ENCODE data around the gene SPC25. TPM values are rescaled to one million over a fixed set of nuclear protein-coding genes. Genes with fewer than 3 reads are reported as not detected.
A peak's percentile ranks its signal among the peaks of the same experiment; 100 is the strongest.

SPC25 gene
- total and polyA plus RNA-seq, 4 donors = 0.58 to 8.2 (median 2.1) TPM; not detected in 1

- Histone ChIP-seq H3K9me3 (ENCODE audit: control insufficient read depth in 4 of 4, low read length in 3 of 4) (no peaks in the 10 kb centered on the region), H3K27me3 (ENCODE audit: control insufficient read depth in 4 of 4, insufficient read depth in 4 of 4, low read length in 3 of 4) (no peaks in the 10 kb centered on the region), H3K4me1 (ENCODE audit: control insufficient read depth in 4 of 4, insufficient read depth in 4 of 4, low read length in 3 of 4) (peaks cover 0 to 3% (median under 1%) of the 10 kb centered on the region in 4 donors), H3K27ac (ENCODE audit: low read depth in 1 of 2, low read length in 2 of 2) (no peak overlapping the region), H3K36me3 (ENCODE audit: control insufficient read depth in 4 of 4, insufficient read depth in 3 of 4, low read depth in 1 of 4, low read length in 3 of 4) (no peaks in the 10 kb centered on the region), H3K4me3 (ENCODE audit: low read depth in 1 of 3, low read length in 3 of 3) (no peak overlapping the region), H3K9ac (ENCODE audit: low read depth in 1 of 2, low read length in 2 of 2) (no peak overlapping the region)
- WGBS = 53% methylated on average over 3 of the region's 3 CpGs
- TF ChIP-seq NR2F2 (IDR thresholded peaks at IDR 0.05) (no peak), HNF4A (conservative IDR thresholded peaks at IDR 0.05) (no peak), TAF1 (conservative IDR thresholded peaks at IDR 0.05) (no peak), SP1 (IDR thresholded peaks at IDR 0.05) (no peak), FOXA2 (IDR thresholded peaks at IDR 0.05) (no peak), RXRA (IDR thresholded peaks at IDR 0.05) (no peak), HNF4G (IDR thresholded peaks at IDR 0.05) (no peak), FOXA1 (IDR thresholded peaks at IDR 0.05) (no peak), YY1 (IDR thresholded peaks at IDR 0.05) (no peak), EGR1 (IDR thresholded peaks at IDR 0.05; ENCODE audit: low read depth in 2 of 2) (no peak)
- no peak for DNase-seq (ENCODE audit: low spot score)
These were observed 37.7 kb downstream of the SPC25 start for GRCh38 chr2:168852481-168852880.

GRCh38 chr2:168851674-168852320, 38.4 kb downstream of the SPC25 start:
- peak; percentile 92 for DNase-seq (ENCODE audit: low spot score)
- Histone ChIP-seq H3K27ac (ENCODE audit: low read depth in 1 of 2, low read length in 2 of 2) (no peak overlapping the region), H3K4me1 (ENCODE audit: control insufficient read depth in 4 of 4, insufficient read depth in 4 of 4, low read length in 3 of 4) (peaks cover 0 to 3% (median under 1%) of the 10 kb centered on the region in 4 donors), H3K4me3 (ENCODE audit: low read depth in 1 of 3, low read length in 3 of 3) (no peak overlapping the region), H3K9ac (ENCODE audit: low read depth in 1 of 2, low read length in 2 of 2) (no peak overlapping the region), H3K27me3 (ENCODE audit: control insufficient read depth in 4 of 4, insufficient read depth in 4 of 4, low read length in 3 of 4) (no peaks in the 10 kb centered on the region), H3K9me3 (ENCODE audit: control insufficient read depth in 4 of 4, low read length in 3 of 4) (no peaks in the 10 kb centered on the region), H3K36me3 (ENCODE audit: control insufficient read depth in 4 of 4, insufficient read depth in 3 of 4, low read depth in 1 of 4, low read length in 3 of 4) (no peaks in the 10 kb centered on the region)
- WGBS = 87% methylated on average over 5 of the region's 5 CpGs
- TF ChIP-seq GABPA (IDR thresholded peaks at IDR 0.05 in 1 of 2, conservative IDR thresholded peaks at IDR 0.05 in 1 of 2) (no peak), YY1 (IDR thresholded peaks at IDR 0.05) (no peak), EGR1 (IDR thresholded peaks at IDR 0.05; ENCODE audit: low read depth in 2 of 2) (no peak), ZBTB33 (IDR thresholded peaks at IDR 0.05) (no peak), REST (IDR thresholded peaks at IDR 0.05) (no peak), RAD21 (IDR thresholded peaks at IDR 0.05) (no peak), HNF4G (IDR thresholded peaks at IDR 0.05) (no peak), ATF3 (IDR thresholded peaks at IDR 0.05) (no peak), NR2F2 (IDR thresholded peaks at IDR 0.05) (no peak), TAF1 (conservative IDR thresholded peaks at IDR 0.05) (no peak), FOXA1 (IDR thresholded peaks at IDR 0.05) (no peak), FOXA2 (IDR thresholded peaks at IDR 0.05) (no peak), CTCF (IDR thresholded peaks at IDR 0.05; ENCODE audit: low read depth, low read length, missing input control) (no peak), SP1 (IDR thresholded peaks at IDR 0.05) (no peak), MAX (IDR thresholded peaks at IDR 0.05) (no peak)
